ENCODE measurements around the gene BARHL1.

The BARHL1 gene

DNA sequence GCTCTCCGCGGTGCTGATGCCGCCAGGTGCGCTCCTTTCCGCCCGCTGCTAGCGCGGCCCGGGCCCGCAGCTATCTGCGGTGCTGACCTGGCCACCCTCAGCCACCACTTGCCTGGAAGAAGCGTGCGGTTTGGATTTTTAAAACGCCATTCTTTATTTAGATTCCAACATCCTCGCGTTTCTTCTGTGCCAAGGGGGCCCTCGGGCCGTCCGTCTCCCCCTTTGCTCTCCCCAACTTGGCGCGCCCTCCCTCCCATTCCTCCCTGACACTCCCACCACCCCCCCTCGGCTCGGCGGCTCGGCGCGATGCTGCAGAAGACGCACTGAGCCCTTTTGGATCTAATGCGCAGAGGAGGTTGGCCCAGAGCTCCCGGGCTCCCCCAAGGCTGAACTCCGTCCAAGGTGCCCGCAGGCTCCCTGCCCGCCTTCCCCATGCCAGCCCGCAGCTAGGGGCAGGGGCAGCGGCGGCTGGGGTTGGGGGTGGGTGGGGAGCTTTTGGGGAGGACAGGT is at the start of gene BARHL1:
Gene BARHL1 (plus strand): TSS at position 331 of the 510 bp plus-strand sequence. CDS start 192 bp downstream, outside the sequence.
- no peak for FAIRE-seq
- no peak for DNase-seq (ENCODE audit: insufficient read length, low spot score)

DNA sequence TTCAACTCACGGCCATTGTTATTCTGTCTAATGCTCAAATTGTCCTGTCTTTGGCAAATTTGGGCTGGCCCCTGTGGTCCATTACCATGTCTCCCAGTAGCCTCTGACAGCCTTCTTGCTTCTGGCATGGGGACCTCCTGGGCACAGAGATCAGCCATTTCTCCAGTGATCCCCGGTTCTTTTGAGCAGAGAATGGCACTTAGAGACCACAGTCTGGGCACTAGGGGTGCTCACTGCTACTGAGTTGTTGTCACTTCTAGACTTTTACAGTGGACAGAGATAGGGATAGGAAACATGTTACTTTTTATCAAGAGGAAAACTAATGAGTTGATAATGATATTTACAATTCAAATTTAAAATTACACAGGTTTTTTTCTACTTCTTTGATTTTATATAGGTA is 47.6 kb upstream of the BARHL1 start:
- no peak for FAIRE-seq
- DNase-seq (ENCODE audit: insufficient read length, low spot score), result no peak

DNA sequence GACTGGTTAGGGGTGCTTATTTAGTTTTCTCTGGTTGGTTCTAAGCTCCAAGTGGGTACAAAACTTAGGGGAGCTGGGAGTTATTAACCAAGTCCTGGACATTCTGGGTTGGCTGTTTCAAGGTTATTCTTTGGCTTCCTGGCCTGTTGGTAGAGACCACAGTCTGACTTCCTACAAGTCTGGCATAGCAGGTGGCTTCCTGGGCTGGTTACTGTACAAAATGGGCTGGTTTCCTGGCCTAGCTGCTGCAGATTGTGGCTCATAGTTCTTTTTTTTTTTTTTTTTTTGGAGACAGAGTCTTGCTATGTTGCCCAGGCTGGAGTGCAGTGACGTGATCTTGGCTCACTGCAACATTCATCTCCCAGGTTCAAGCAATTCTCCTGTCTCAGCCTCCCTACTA is 46.3 kb upstream of the BARHL1 start:
- FAIRE-seq, result no peak
- no peak for DNase-seq (ENCODE audit: insufficient read length, low spot score)

DNA sequence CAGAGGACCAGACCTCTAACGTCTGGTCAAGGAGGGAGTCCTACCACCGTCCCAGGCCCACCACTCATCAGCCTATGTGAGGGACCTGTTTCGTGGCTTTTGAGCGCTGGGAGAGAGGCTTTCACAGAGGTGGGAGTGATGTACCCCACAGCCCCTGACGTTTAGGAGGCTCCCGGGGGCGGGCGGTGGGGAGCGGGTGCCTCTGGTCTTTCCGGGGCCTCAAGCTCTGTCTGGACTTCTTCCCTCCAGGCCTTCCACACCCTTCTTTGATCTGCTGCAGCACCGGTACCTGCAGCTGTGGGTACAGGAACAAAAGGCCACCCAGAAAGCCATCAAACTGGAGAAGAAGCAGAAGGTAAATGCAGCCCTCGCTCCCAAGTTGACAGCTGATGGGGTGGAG is 45.1 kb upstream of the BARHL1 start:
- DNase-seq (ENCODE audit: insufficient read length, low spot score), result no peak
- FAIRE-seq, result no peak

DNA sequence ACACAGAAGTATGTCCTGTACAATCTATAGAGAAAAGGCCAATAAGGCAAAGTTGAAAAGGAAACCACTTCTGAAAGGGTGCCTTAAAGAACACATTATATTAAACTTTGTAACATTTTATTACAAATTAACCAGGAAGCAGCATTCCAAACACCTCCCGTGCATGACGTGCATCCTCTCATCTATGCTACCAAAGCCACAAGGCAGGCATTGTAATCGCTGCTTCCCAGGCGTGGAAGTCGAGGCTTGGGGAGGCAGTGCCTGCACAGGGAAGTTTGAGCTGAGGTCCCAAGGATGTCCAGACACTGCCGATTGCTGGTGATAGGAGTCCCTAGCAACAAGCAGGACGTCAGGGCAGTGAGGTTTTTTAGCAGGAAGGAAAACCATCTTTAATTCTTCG is 44.3 kb upstream of the BARHL1 start:
- FAIRE-seq, result no peak
- DNase-seq (ENCODE audit: insufficient read length, low spot score), result no peak

DNA sequence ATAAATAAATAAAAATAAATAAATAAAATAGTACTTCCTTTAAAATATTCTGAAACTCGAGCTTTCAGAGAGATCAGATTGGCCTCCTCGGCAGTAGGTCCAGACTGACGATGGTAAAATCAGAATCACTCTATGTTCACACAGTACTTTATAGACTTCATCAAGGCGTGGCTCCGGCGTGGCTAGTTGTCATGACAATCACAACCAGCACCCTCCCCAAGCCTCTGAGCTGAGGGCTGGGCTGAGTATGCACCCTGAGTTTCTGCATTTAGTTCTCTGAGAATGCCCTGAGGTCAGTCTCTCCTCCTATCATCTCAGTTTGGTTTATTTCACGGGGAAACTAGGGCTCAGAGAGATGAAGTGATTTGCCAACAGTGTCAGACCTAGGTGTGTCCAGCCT is 43.3 kb upstream of the BARHL1 start:
- DNase-seq (ENCODE audit: insufficient read length, low spot score) (no peak), FAIRE-seq (no peak)

DNA sequence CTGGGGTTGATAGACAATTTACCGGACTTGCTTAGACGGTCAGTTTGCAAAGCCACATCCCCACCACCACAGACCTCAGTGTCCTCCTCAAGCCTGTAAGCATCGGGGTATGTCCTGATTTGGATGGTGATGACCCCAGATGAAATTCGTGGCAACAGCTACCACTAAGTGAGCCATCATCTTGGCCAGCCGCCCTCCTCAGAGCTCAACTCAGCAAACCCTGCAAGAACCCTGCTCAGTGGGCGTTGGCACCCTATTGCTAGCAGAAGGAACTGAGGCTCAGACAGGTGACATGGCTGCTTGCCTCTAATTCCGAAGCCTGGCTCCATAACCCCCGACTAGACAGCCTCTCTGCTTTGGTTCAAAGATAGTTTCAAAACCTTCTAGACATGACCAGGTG is 41.4 kb upstream of the BARHL1 start:
- DNase-seq (ENCODE audit: insufficient read length, low spot score) (no peak), FAIRE-seq (no peak)

DNA sequence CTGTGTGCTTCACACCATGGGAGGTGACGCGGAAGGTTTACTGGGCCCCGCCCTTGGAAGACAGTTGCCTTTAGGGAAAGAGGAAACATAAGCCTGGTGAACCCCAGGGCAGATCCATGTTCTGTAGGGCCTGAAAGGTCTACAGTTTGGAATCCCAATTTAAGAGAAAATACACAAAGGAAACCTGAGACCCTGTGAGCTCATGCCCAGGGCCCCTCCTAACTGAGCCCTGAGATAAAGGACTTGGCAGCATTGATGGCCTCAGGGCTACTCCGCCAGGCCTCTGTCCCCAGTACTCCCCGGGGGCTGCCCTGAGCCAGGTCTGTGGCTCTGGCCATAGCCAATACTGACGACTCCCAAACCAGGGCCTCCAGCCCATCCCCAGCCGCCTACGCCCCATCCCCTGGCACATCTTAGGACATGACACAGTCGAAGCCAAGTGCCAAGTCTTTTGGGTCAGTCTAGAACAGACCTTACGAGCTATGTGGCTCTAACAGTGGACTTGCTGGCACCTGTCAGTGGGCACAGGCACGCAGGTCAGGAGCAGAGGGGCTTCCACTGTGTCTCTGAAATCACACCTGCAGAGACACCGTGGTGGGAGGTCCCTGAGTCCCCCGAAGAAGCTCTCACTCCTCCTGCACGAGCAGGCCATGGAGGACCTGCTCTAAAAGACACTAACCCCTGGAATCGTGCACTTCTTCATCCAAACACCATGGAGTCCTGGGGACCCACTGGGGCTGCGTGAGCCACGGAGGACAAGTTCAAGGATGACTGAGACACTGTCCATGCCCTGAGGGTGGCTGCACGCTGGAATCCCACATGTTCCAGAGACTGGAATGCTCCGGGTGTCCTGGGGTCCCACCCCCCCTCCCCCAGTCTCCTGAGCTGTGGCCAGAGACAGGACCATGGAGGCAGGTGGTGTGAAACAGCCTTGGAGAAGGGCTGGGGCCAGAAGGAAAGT is 40.3 kb upstream of the BARHL1 start:
- DNase-seq (ENCODE audit: insufficient read length, low spot score) (no peak), FAIRE-seq (no peak)

DNA sequence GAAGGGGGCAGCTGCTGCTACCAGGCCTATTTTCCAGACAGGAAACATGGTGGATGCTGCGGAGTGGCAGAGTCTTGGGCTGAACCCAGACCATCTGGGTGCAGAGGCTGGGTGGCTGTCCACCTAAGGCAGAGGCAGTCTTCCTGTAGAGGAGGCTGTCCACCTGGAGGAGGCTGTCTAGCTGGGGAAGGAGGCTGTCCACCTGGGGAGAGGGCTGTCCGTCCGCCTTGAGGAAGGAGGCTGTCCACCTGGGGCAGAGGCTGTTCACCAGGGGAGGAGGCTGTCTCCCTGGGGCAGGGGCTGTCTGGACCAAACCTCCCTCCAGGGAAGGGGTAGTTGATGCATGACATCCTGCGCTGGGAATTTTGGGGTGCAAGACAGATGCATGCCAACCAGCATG is 39.2 kb upstream of the BARHL1 start:
- FAIRE-seq (no peak), DNase-seq (ENCODE audit: insufficient read length, low spot score) (no peak)

DNA sequence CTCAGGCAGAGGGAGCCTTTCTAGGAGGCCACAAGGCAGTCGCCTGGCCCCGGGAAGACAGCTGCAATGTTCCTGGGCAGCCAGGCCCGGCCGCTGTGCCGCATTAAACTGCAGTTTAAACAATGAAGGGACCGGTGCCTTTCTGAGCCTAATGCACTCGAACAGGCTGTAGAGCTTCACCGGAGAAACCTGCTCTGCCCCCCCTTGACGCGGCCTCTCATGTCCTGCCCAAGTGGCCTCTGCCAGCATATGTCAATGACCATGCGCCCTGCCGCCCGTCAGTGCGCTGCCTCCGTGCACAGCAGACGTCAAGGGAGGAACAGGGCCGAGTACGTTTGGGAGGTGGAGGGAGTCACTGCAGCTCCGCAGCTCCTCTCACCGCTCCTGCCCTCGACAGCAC is 38.4 kb upstream of the BARHL1 start:
- no peak for DNase-seq (ENCODE audit: insufficient read length, low spot score)
- FAIRE-seq, result no peak

DNA sequence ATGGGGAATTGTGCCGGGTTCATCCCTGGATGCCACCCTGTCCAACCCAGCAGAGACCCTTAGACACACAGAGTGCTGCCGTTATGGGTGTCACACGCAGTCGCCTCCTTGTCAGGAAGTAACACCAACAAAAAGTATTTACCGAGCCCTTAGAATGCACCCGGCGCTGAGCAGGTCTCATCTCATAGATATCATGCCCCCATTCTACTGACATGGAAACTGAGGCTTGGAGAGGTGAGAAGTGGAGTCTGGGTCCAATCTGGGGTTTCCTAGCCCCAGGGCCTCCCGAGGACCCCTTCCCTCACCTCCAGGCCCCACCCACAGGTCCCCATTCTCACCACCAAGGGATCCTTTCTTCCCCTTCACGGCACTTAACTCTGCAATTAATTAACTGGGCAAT is 36.8 kb upstream of the BARHL1 start:
- DNase-seq (ENCODE audit: insufficient read length, low spot score) (no peak), FAIRE-seq (no peak)

DNA sequence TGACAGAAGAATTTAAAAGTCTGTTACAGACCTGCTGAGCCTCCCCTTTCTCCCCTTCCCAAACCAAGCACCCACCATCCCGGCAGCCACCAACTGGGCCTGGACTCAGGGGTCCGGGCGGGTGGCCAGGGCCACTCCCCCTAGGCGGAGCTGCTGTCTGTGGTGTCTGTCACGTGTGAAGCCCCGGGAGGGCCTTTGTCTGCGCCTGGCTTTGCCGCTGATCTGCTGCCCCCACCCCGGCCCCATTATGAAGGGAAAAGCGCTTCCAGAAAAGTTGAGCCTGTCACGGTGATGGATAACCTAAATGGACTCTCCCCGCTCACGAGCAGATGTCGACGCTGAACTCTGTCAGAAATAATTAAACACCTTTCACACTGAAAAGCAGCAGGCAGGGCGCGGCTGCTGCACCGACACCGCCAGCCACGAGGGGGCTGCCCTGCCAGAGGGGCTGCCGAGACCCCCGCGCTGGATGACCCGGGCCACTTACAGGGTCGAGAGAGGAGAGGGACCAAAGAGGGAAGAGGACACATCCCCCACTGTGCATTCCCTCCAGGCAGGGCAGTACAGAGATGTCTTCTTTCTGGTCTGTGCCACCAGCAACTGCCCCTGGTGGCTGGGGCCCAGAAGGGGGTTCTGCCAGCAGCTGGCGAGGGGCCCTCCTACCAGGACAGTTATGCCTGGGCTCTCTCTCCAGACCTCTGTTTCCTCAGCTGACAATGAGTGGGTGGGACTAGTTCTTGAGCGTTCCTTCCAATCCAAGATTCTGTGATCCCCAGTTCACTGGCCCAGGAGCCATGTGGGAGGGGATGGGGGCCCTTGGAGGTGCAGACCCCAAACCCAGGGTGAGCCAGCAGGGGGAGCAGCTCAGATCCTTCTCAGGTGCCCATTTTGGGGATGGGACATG is 36.0 kb upstream of the BARHL1 start:
- DNase-seq (ENCODE audit: insufficient read length, low spot score) (no peak), FAIRE-seq (no peak)

DNA sequence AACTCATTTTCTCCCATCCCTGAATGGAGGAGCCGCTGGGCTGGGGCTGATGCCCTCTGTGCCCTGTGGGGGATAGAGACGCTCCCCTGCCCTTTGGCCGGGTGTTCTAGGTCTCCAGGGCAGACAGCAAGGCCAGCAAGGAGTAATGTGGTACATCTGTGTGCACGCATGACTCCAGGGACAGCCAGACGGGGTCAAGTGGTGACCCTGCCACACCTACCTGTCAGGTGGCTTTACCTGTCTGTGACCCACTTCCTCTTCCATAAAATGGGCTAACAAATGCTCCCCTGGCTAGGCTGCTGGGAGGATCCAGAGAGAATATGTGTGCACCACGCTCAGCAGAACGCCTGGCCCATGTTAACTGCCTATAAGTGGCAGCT is 35.4 kb upstream of the BARHL1 start:
- DNase-seq (ENCODE audit: insufficient read length, low spot score), result no peak
- FAIRE-seq, result no peak

DNA sequence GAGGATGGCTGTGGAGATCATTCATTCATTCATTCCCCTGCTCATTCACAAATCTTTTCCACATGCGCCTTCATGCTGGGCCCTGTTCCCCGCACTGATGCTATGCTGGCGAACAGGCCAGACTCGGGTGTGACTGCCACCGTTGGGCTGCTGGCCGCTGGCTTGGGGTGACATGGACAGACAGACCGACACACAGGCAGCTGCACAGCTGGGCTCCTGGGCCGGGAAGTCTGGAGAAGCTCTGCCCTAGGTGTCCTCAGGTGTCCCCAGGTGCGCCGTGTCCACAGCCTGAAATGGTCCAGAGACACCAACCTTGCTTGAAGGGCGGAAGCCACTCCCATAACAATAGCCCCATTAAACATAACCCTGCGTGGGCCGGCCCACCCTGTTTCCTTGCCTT is 35.0 kb upstream of the BARHL1 start:
- no peak for DNase-seq (ENCODE audit: insufficient read length, low spot score)
- no peak for FAIRE-seq

DNA sequence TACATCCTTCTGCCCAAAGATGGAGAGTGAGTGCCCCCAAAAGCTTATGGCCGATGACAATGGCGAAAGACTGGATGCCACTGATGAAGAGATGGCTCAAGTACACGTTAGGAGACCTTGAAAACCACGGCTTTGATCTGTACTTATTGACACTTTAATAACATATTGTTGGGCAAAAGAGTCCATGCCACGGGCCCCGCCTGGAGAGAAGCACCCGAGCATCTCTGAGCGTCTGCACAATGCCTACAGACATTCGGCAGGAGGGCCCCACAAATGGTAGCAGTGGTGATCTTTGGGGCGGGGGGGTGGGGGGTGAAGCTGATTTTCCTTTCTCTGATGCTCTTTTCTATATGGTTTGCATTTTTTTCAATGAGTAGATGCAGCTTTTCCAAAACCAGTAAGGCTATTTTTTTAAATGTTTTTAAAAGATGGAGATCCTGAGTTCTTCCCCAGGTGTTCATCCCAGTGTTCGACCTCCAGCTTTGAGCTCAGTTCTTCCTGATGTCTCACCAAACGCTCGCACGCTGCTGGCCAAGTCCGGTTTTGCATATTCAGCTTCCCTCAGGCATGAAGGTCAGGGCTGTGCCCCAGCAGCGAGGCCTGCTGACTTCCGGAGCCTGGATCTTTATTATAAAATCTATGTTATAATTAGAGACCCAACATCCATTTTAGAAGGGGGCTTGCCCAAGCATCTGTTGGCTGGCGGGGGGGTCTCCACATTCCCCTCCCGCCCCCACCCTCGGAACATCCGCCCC is 34.3 kb upstream of the BARHL1 start:
- FAIRE-seq (no peak), DNase-seq (ENCODE audit: insufficient read length, low spot score) (no peak)

DNA sequence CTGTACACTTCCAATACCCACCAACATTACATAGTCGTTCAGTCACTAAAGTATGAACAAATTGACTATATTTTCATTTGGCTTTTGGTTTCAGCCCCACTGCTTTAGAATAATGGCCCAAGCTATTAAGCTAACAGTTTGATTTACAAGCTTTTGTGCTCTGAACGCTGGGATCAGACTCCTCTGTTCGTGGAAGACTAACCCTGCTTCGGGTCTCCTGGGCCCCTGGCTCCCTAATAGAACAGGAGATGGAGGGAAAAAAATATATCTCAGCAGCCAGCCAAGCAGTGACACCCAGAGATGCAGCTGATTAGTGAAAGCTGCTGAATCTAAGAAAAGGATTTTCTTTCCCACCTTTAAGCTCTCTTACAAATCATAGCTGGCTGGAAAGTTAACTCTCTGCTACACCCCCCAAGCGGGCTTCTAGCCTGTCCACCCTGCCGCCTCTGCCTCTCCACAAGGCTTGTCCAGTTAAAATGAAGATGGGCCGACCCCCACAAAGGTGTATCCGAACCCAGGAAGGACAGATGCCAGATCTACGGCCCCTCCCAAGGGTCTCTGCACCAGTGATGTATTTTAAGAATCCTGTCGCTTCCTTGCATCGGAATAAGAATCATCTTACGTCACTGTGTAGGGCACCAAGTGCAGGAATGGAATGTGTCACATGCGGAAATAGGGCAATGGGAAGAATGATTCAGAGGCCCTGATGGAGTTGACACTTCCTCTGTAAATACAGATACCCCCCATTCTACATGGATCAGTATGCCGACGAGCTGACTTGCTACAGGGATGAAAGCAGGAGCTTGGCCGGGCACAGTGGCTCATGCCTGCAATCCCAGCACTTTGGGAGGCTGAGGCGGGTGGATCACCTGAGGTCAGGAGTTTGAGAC is 33.4 kb upstream of the BARHL1 start:
- no peak for FAIRE-seq
- DNase-seq (ENCODE audit: insufficient read length, low spot score), result peak; percentile 36

DNA sequence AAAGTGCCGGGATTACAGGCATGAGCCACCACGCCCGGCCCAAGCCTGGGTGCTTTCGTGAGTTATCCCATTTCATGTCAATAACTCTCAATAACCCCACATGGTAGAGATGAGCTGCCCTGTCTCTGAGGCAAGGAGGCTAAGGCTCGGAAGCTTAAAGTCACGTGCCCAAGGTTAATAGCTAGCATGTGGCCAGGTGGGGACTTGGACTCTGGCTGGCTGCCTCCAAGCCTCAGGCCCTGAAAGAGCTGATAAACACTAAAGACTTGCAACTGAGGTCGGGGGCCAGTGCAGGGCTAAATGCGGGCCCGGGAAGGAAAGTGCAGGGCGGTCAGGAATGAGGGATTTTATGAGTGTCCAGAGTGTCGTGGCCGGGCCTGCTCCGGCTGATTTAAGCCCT is 30.9 kb upstream of the BARHL1 start:
- DNase-seq (ENCODE audit: insufficient read length, low spot score) (no peak), FAIRE-seq (no peak)

DNA sequence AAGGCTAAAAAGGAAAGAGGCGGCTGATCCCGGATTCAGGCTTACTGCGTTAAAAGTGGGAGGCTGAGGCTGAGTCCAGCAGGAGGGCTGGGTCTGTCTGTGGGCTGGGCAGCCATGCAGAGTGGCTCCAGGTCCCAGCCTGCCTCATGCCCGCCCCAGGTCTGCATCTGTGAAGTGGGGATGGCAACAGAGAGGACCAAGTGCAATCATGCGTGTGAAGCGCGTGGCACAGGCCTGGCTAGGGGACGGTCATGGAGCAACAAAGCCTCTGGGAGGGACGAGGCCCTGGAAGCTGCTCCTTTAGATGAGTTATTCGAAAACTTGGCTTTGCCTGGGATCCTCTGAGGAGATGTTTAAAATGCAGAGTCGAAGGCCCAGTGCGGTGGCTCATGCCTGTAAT is 30.4 kb upstream of the BARHL1 start:
- FAIRE-seq, result no peak
- no peak for DNase-seq (ENCODE audit: insufficient read length, low spot score)

DNA sequence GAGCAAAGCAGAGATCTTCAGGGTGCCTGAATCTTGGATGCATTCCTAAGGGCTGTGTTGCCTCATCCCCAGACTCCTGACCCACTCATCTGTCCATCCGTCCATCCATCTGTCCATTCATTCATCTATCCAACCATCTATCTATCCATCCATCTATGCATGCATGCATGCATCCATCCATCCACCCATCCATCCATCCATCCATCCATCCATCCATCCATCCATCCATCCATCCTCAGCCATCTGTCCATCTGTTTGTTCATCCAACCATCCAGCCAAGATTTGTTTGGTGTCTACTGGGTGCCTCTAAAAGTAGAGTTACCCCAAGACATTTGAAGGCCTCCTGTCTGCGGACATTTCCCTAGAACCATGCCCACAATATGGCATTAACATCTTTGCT is 27.7 kb upstream of the BARHL1 start:
- DNase-seq (ENCODE audit: insufficient read length, low spot score) (no peak), FAIRE-seq (no peak)

DNA sequence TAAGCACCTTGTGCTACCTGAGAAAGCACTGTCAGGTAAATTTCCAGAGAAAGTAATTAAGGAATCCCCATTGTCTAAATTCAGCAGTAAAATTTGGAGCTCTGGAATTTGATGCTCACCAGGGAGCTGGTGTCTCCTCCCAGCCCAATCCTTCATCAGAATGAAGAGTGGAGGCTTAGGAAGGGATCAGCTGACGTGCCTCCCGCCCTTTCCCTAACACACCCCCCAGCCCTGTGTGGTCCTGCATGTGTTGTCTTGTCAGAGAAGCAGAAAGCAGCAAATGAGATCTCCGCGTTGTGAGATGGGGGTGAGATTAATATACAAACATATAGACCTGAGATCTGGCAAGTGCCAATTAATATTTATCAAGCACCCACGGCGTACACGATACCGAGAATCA is 26.9 kb upstream of the BARHL1 start:
- DNase-seq (ENCODE audit: insufficient read length, low spot score) (no peak), FAIRE-seq (no peak)

All from HTR-8/SVneo (cell line).